Left lung (tissue), 10 donors: ENCODE data around the gene DEGS2. TPM values are rescaled to one million over a fixed set of nuclear protein-coding genes. Genes with fewer than 3 reads are reported as not detected.
A peak's percentile ranks its signal among the peaks of the same experiment; 100 is the strongest.
"Not testable (repeated sequence)": the region's sequence is repeated elsewhere in the genome, so short reads cannot be mapped to it uniquely, and the experiment has no call there.

Source experiments
- ATAC-seq: fragments of 200-7000 bp; cut with Tn5 transposase; one replicate; pipeline ENCODE4 v1.9.1; 2020; ENCODE audit warnings: moderate library complexity
- DNase-seq, 4 donors: peaks; one replicate each; pipeline ENCODE4 v3.0.0-alpha.2; 2013 to 2020
- H3K27ac ChIP-seq, 2 donors: fragments of 200-600 bp; sonication (generic) in 1 of 2; one replicate each; pipeline versions ENCODE4 v1.5.0 to v1.8.0; 2020 to 2021
- H3K27me3 ChIP-seq, 2 donors: fragments of 200-600 bp; sonication (generic) in 1 of 2; one replicate each; pipeline versions ENCODE4 v1.5.0 to v1.8.0; 2020 to 2021
- H3K36me3 ChIP-seq, 2 donors: fragments of 200-600 bp; sonication (generic) in 1 of 2; one replicate each; pipeline versions ENCODE4 v1.5.0 to v1.8.0; 2020 to 2021
- H3K4me1 ChIP-seq, 2 donors: fragments of 200-600 bp; one replicate each; pipeline ENCODE4 v1.8.0; 2021
- H3K4me3 ChIP-seq, 2 donors: fragments of 200-600 bp; sonication (generic) in 1 of 2; one replicate each; pipeline versions ENCODE4 v1.5.0 to v1.8.0; 2020 to 2021; ENCODE audit warnings: mild to moderate bottlenecking in 1 of 2
- H3K9me3 ChIP-seq, 2 donors: fragments of 200-600 bp; sonication (generic) in 1 of 2; one replicate each; pipeline versions ENCODE4 v1.5.0 to v1.8.0; 2020 to 2021
- CTCF ChIP-seq, 2 donors: fragments of 200-600 bp; sonication (generic) in 1 of 2; IDR thresholded peaks; one replicate each; pipeline versions ENCODE4 v1.5.0 to v1.8.0; 2021; ENCODE audit warnings: antibody characterized with exemption in 2 of 2
- intact Hi-C, 2 donors: fragments of 100-400 bp; cut with DNase I; formaldehyde crosslinking; loops; one replicate each; pipeline versions ENCODE4 v1.11.2 to v1.14.2; 2022
- polyA plus RNA-seq, 6 donors: library from polyadenylated mRNA; unstranded; fragments of 120-200 nt; gene quantifications; one replicate each; pipeline ENCODE4 v1.2.1, GENCODE V29; 2013; ENCODE audit not compliant: insufficient read length in 6 of 6
- total RNA-seq, 2 donors: library from RNA; stranded (reverse); fragmentation: NEBNext Ultra II Directional; extraction: Animal tissue kit (Norgen Biotek cat#: 25700); gene quantifications; one replicate each; pipeline ENCODE4 v1.2.1, GENCODE V29; 2021
- donor health status: DM: no; HTN: yes; CAD: no.
- donor health status: DM: no; HTN: no; CAD: no.

Gene DEGS2
- total and polyA plus RNA-seq, 8 donors = 2.0 to 8.3 (median 5.6) TPM

- no peaks in the 10 kb centered on the region for H3K27me3 ChIP-seq
- H3K27ac ChIP-seq = no peak overlapping the region
- H3K36me3 ChIP-seq = no peaks in the 10 kb centered on the region
- ATAC-seq = no peak
- DNase-seq = no peak
- no peak overlapping the region for H3K4me3 ChIP-seq
- intact Hi-C loops = no loop called here
- TF ChIP-seq CTCF (IDR thresholded peaks at IDR 0.05) = no peak
- H3K9me3 ChIP-seq = no peaks in the 10 kb centered on the region
- peaks cover 6 to 20% of the 10 kb centered on the region in 2 donors for H3K4me1 ChIP-seq
Observed at GRCh38 chr14:100190126-100190525, 30.7 kb upstream of the DEGS2 start.

GRCh38 chr14:100188392-100189030 is 29.1 kb upstream of the DEGS2 start:
- Histone ChIP-seq H3K36me3 (no peaks in the 10 kb centered on the region), H3K27me3 (no peaks in the 10 kb centered on the region)
- no peak for ATAC-seq

GRCh38 chr14:100187247-100187833 is 27.9 kb upstream of the DEGS2 start:
- peaks cover 4 to 9% of the 10 kb centered on the region in 2 donors for H3K4me1 ChIP-seq
- no peak for TF ChIP-seq CTCF (IDR thresholded peaks at IDR 0.05)
- DNase-seq (peak in 1 of 4 donors; percentile 61), ATAC-seq (peak; percentile 79)
- H3K9me3 ChIP-seq = no peaks in the 10 kb centered on the region
- no peak overlapping the region for H3K4me3 ChIP-seq
- no peaks in the 10 kb centered on the region for H3K36me3 ChIP-seq
- intact Hi-C loops = loop anchor here in 1 of 2 donors (10.0 kb wide), 1 partner anchor 73 kb away; no protein-coding TSS in a partner anchor
- H3K27me3 ChIP-seq = no peaks in the 10 kb centered on the region
- H3K27ac ChIP-seq = no peak overlapping the region

More at GRCh38 chr14:100188392-100189030, 29.1 kb upstream of the DEGS2 start:
- intact Hi-C loops = loop anchor here in 1 of 2 donors (10.0 kb wide), 1 partner anchor 74 kb away; no protein-coding TSS in a partner anchor
- Histone ChIP-seq H3K4me3 (no peak overlapping the region), H3K9me3 (no peaks in the 10 kb centered on the region), H3K27ac (no peak overlapping the region), H3K4me1 (peaks cover 6 to 18% of the 10 kb centered on the region in 2 donors)
- TF ChIP-seq CTCF (IDR thresholded peaks at IDR 0.05) = no peak
- peak in 1 of 4 donors; percentile 58 for DNase-seq

GRCh38 chr14:100181876-100182551 is 22.6 kb upstream of the DEGS2 start:
- ATAC-seq, H3K9me3 ChIP-seq, H3K27me3 ChIP-seq, H3K4me1 ChIP-seq, H3K4me3 ChIP-seq, H3K27ac ChIP-seq, DNase-seq, H3K36me3 ChIP-seq: not testable (repeated sequence)
- intact Hi-C loops = loop anchor here in 1 of 2 donors (10.0 kb wide), 1 partner anchor 67 kb away; no protein-coding TSS in a partner anchor

GRCh38 chr14:100180671-100181070 is 21.2 kb upstream of the DEGS2 start:
- ATAC-seq = not testable (repeated sequence)
- DNase-seq = peak in 1 of 4 donors; percentile 57

GRCh38 chr14:100178691-100179090 is 19.2 kb upstream of the DEGS2 start:
- ATAC-seq (no peak), DNase-seq (peak in 1 of 4 donors; percentile 45)
- Histone ChIP-seq H3K27ac (no peak overlapping the region), H3K9me3 (no peaks in the 10 kb centered on the region), H3K27me3 (no peaks in the 10 kb centered on the region), H3K4me3 (no peak overlapping the region), H3K4me1 (no peaks in the 10 kb centered on the region), H3K36me3 (no peaks in the 10 kb centered on the region)
- no peak for TF ChIP-seq CTCF (IDR thresholded peaks at IDR 0.05)
- intact Hi-C loops = no loop called here

More at GRCh38 chr14:100180671-100181070, 21.2 kb upstream of the DEGS2 start:
- H3K27ac ChIP-seq, H3K4me3 ChIP-seq, H3K4me1 ChIP-seq, H3K27me3 ChIP-seq, H3K9me3 ChIP-seq, H3K36me3 ChIP-seq: not testable (repeated sequence)
- intact Hi-C loops = loop anchor here in 1 of 2 donors (10.0 kb wide), 1 partner anchor 66 kb away; no protein-coding TSS in a partner anchor
